PFSK-1 (cell line): ENCODE data around the gene TLR1.

Experiments
- FOXP2 ChIP-seq: optimal IDR thresholded peaks from 2 replicates; pipeline ENCODE3; 2011; ENCODE audit warnings: borderline replicate concordance, control low read depth, inconsistent platforms; ENCODE audit not compliant: insufficient read depth; ENCODE audit errors: extremely low read length, extremely low read depth
- POLR2AphosphoS5 ChIP-seq: IDR thresholded peaks from 2 replicates; pipeline ENCODE4 v1.6.1; 2012; ENCODE audit warnings: low read depth, mild to moderate bottlenecking, control low read depth, low read length, moderate library complexity
- SIN3A ChIP-seq: IDR thresholded peaks from 2 replicates; pipeline ENCODE4 v1.6.1; 2012; ENCODE audit warnings: mild to moderate bottlenecking, low read length, moderate library complexity, borderline replicate concordance; ENCODE audit not compliant: insufficient read depth
- TAF1 ChIP-seq: IDR thresholded peaks from 2 replicates; pipeline ENCODE4 v1.6.1; 2012; ENCODE audit warnings: low read length, control low read depth, borderline replicate concordance; ENCODE audit not compliant: insufficient read depth
- TF ChIP-seq, protein P1 (sequence below), 2 experiments: IDR thresholded peaks; 2 replicates each; pipeline versions ENCODE4 v1.6.1 to v1.8.0; 2011 to 2012; ENCODE audit warnings: low read depth in 2 of 2, low read length in 2 of 2, control low read depth in 1 of 2, inconsistent platforms in 1 of 2, mild to moderate bottlenecking in 1 of 2, moderate library complexity in 1 of 2; ENCODE audit not compliant: insufficient read depth in 1 of 2

The TLR1 gene

DNA sequence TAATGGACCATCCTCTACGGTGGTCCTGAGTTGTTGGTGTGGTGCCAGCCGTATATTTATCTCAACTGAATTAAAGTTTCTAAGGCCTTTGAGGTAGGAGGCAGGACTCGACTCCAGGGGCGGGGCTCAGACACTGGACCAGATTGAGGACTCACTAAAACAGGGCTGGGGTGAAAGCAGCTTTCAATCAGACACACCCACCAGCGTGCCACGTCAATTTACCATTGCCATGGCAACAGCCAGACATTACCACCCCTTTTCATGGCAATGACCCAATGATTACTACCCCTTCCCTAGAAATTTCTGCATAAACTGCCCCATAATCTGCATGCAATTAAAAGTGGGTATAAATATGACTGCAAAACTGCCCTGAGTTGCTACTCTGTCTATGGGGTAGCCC lies 6.7 kb upstream of the TLR1 start:
- TF ChIP-seq POLR2AphosphoS5 (no peak), FOXP2 (no peak), TAF1 (no peak), SIN3A (no peak)
- TF ChIP-seq, protein P1, sequence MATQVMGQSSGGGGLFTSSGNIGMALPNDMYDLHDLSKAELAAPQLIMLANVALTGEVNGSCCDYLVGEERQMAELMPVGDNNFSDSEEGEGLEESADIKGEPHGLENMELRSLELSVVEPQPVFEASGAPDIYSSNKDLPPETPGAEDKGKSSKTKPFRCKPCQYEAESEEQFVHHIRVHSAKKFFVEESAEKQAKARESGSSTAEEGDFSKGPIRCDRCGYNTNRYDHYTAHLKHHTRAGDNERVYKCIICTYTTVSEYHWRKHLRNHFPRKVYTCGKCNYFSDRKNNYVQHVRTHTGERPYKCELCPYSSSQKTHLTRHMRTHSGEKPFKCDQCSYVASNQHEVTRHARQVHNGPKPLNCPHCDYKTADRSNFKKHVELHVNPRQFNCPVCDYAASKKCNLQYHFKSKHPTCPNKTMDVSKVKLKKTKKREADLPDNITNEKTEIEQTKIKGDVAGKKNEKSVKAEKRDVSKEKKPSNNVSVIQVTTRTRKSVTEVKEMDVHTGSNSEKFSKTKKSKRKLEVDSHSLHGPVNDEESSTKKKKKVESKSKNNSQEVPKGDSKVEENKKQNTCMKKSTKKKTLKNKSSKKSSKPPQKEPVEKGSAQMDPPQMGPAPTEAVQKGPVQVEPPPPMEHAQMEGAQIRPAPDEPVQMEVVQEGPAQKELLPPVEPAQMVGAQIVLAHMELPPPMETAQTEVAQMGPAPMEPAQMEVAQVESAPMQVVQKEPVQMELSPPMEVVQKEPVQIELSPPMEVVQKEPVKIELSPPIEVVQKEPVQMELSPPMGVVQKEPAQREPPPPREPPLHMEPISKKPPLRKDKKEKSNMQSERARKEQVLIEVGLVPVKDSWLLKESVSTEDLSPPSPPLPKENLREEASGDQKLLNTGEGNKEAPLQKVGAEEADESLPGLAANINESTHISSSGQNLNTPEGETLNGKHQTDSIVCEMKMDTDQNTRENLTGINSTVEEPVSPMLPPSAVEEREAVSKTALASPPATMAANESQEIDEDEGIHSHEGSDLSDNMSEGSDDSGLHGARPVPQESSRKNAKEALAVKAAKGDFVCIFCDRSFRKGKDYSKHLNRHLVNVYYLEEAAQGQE (IDR thresholded peaks at IDR 0.05; ENCODE audit: insufficient read depth in 1 of 2, low read depth in 2 of 2, low read length in 2 of 2) = no peak

DNA sequence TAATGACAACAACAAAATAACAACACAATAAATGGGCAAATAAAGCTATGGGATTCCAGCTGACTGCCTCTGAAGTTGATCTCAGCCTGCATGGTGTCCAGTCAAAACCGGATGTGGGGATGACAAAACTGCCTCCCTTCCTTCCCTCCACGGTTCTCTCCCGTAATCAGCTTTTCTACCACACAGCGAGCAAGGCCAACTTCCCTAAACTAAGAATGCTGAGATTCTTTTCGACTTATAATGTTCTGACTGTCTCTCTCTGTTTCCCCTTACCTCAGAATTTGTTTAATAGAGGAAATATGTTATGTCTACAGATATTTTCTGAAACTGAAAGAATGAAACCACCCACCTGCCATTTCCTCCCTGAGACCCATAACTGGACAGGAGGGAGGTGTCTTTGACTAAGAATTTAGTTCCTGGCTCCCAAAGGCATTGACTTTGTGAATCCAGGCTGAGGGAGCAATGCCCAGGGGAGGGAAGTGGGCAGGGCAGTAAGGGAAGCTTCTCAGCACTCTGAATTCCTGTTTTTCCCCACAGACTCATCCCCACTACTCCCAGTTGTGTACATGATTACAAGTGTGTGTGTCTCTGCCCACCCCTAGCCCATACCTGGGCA lies 1.0 kb upstream of the TLR1 start:
- TF ChIP-seq POLR2AphosphoS5 (no peak), TAF1 (no peak), FOXP2 (peak; percentile 25), SIN3A (no peak)

DNA sequence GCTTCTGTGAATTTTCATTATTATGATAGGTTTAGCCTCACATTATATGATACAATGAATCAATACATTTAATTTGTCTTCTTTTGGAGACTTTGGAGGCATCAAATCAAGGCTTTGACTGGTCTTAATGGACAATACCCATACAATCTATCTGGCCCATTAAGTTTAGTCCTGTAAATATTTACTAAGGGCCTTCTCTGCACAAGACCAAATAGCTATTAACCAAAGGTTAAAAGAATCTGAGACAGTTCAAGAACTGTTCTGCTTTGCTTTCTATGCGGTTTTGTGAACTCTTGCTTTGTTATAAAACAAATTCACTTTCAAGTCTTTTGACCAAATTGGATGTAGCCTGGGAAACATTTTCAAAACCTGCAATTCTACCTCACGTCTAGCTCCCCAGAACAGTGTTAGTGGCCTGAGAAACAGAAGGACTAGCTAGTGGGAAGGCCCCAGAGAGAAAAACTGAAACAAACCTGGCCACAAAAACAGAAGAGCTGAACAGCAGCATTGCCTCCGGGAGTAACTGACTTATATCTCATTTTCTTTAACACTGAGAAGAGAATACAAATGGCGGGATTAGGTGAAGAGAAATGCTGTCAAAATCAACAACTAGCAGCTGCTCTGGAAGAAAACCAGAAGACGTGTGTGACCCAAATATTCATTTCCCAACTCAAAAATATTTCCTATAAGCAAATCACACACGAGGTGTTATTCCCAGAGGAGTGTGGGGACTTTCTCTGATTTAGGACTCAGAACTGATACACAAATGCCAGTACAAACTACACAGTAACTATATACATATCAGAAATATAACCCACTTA lies 548 bp downstream of the TLR1 start:
- TF ChIP-seq, protein P1 (IDR thresholded peaks at IDR 0.05; ENCODE audit: insufficient read depth in 1 of 2, low read depth in 2 of 2, low read length in 2 of 2) = no peak
- no peak for TF ChIP-seq POLR2AphosphoS5
- no peak for TF ChIP-seq TAF1

- TF ChIP-seq TAF1 = no peak
- TF ChIP-seq SIN3A = no peak
- TF ChIP-seq FOXP2 = no peak
- no peak for TF ChIP-seq POLR2AphosphoS5
- TF ChIP-seq, protein P1 (IDR thresholded peaks at IDR 0.05; ENCODE audit: insufficient read depth in 1 of 2, low read depth in 2 of 2, low read length in 2 of 2) = no peak
Measured at GRCh38 chr4:38802561-38803355, 1.8 kb downstream of the TLR1 start.

- TF ChIP-seq POLR2AphosphoS5 (no peak), SIN3A (no peak), FOXP2 (no peak), TAF1 (no peak)
- TF ChIP-seq, protein P1 (IDR thresholded peaks at IDR 0.05; ENCODE audit: insufficient read depth in 1 of 2, low read depth in 2 of 2, low read length in 2 of 2) = no peak
Measured at GRCh38 chr4:38800961-38801450, 3.6 kb downstream of the TLR1 start.
